B cell (primary cell): ENCODE data around the gene POLD2.

Experiments used
- EZH2 ChIP-seq: IDR thresholded peaks from 2 replicates; pipeline ENCODE4 v1.6.1; 2012; ENCODE audit warnings: borderline replicate concordance, low read depth, mild to moderate bottlenecking, moderate library complexity, low read length; ENCODE audit not compliant: insufficient read depth, poor library complexity, severe bottlenecking
- TF ChIP-seq, protein P1 (sequence below): fragments of 200-600 bp; IDR thresholded peaks from one replicate; pipeline ENCODE4 v1.8.0; 2022; ENCODE audit warnings: antibody characterized with exemption, mild to moderate bottlenecking

DNA sequence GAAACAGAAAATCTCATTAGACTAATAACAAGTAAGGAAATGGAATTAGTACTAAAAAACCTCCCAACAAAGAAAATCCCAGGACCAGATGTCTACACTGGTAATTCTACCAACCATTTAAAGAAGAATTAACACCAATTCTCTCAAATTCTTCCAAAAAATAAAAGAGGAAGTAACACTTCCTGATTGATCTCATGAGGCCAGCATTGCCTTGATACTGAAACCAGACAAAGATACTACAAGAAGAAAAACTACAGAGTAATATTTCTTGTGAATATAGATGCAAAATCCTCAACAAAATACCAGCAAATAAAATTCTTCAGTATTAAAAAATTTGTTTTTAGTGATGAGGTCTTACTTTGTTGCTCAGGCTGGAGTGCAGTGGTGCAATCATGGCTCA is 44.6 kb upstream of the POLD2 start:
- TF ChIP-seq, protein P1, sequence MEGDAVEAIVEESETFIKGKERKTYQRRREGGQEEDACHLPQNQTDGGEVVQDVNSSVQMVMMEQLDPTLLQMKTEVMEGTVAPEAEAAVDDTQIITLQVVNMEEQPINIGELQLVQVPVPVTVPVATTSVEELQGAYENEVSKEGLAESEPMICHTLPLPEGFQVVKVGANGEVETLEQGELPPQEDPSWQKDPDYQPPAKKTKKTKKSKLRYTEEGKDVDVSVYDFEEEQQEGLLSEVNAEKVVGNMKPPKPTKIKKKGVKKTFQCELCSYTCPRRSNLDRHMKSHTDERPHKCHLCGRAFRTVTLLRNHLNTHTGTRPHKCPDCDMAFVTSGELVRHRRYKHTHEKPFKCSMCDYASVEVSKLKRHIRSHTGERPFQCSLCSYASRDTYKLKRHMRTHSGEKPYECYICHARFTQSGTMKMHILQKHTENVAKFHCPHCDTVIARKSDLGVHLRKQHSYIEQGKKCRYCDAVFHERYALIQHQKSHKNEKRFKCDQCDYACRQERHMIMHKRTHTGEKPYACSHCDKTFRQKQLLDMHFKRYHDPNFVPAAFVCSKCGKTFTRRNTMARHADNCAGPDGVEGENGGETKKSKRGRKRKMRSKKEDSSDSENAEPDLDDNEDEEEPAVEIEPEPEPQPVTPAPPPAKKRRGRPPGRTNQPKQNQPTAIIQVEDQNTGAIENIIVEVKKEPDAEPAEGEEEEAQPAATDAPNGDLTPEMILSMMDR: no peak
- TF ChIP-seq EZH2: no peak
